ENCODE data around the gene USP1.

The USP1 gene

DNA sequence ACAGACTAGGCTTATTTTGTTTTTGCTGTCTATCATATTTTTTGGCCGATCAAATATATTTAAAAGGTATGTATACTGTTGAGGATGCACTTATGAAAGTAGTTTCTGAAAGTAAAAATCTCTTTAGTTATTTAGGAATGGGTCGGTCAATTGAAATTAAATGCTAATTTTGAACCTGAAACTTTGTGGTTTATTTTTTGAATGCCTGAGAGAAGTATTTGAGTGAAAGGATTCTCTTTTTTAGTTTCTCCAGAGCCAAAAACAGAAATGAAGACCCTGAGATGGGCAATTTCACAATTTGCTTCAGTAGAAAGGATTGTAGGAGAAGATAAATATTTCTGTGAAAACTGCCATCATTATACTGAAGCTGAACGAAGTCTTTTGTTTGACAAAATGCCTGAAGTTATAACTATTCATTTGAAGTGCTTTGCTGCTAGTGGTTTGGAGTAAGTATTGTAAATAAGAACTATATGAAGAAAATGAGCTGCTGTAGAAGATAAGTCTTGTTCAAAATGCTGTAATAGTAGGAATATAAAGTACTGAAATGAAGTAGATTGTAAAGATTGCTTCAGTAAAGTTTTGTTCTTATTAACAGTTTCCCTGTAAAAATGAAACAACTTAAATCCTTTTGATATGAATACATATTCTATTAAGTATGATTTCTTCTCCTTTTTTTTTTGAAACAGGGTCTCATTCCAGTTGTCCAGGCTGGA is 11.5 kb downstream of the USP1 start:
- Histone ChIP-seq H3K4me3 (ENCODE audit: low read length) (no peak overlapping the region), H3K4me1 (ENCODE audit: control insufficient read depth, insufficient read depth, low read length) (no peaks in the 10 kb centered on the region), H3K27me3 (replicated peaks; ENCODE audit: control insufficient read depth, insufficient read depth, low read length) (no peaks in the 10 kb centered on the region), H3K36me3 (ENCODE audit: control insufficient read depth, insufficient read depth, low read length, severe bottlenecking) (peaks cover 65% of the 10 kb centered on the region), H3K9me3 (ENCODE audit: control insufficient read depth, low read length) (no peaks in the 10 kb centered on the region), H3K9ac (ENCODE audit: low read length) (no peak overlapping the region)
- DNase-seq (ENCODE audit: low read depth): no peak

DNA sequence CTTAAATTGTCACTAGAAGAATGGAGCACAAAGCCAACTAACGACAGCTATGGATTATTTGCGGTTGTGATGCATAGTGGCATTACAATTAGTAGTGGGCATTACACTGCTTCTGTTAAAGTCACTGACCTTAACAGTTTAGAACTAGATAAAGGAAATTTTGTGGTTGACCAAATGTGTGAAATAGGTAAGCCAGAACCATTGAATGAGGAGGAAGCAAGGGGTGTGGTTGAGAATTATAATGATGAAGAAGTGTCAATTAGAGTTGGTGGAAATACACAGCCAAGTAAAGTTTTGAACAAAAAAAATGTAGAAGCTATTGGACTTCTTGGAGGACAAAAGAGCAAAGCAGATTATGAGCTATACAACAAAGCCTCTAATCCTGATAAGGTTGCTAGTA is 13.5 kb downstream of the USP1 start:
- no peaks in the 10 kb centered on the region for H3K27me3 ChIP-seq (replicated peaks; ENCODE audit: control insufficient read depth, insufficient read depth, low read length)
- no peak overlapping the region for H3K9ac ChIP-seq (ENCODE audit: low read length)
- no peak overlapping the region for H3K4me3 ChIP-seq (ENCODE audit: low read length)
- peaks cover 72% of the 10 kb centered on the region for H3K36me3 ChIP-seq (ENCODE audit: control insufficient read depth, insufficient read depth, low read length, severe bottlenecking)
- no peak for DNase-seq (ENCODE audit: low read depth)
- no peaks in the 10 kb centered on the region for H3K4me1 ChIP-seq (ENCODE audit: control insufficient read depth, insufficient read depth, low read length)
- H3K9me3 ChIP-seq (ENCODE audit: control insufficient read depth, low read length): no peaks in the 10 kb centered on the region

GRCh38 chr1:62452951-62453350 is 16.1 kb downstream of the USP1 start:
- DNase-seq (ENCODE audit: low read depth): no peak
- H3K4me3 ChIP-seq (ENCODE audit: low read length): no peak overlapping the region
- peaks cover 82% of the 10 kb centered on the region for H3K36me3 ChIP-seq (ENCODE audit: control insufficient read depth, insufficient read depth, low read length, severe bottlenecking)
- no peaks in the 10 kb centered on the region for H3K9me3 ChIP-seq (ENCODE audit: control insufficient read depth, low read length)
- H3K4me1 ChIP-seq (ENCODE audit: control insufficient read depth, insufficient read depth, low read length): no peaks in the 10 kb centered on the region
- H3K27me3 ChIP-seq (replicated peaks; ENCODE audit: control insufficient read depth, insufficient read depth, low read length): no peaks in the 10 kb centered on the region
- H3K9ac ChIP-seq (ENCODE audit: low read length): no peak overlapping the region

- no peaks in the 10 kb centered on the region for H3K9me3 ChIP-seq (ENCODE audit: control insufficient read depth, low read length)
- H3K27me3 ChIP-seq (replicated peaks; ENCODE audit: control insufficient read depth, insufficient read depth, low read length): no peaks in the 10 kb centered on the region
- H3K4me1 ChIP-seq (ENCODE audit: control insufficient read depth, insufficient read depth, low read length): no peaks in the 10 kb centered on the region
- H3K36me3 ChIP-seq (ENCODE audit: control insufficient read depth, insufficient read depth, low read length, severe bottlenecking): peaks cover 42% of the 10 kb centered on the region
- no peak overlapping the region for H3K9ac ChIP-seq (ENCODE audit: low read length)
- H3K4me3 ChIP-seq (ENCODE audit: low read length): no peak overlapping the region
- DNase-seq (ENCODE audit: low read depth): no peak
These were observed 21.1 kb downstream of the USP1 start for GRCh38 chr1:62457955-62458354.

GRCh38 chr1:62462370-62462769 is 25.5 kb downstream of the USP1 start:
- no peak overlapping the region for H3K4me3 ChIP-seq (ENCODE audit: low read length)
- no peak overlapping the region for H3K9ac ChIP-seq (ENCODE audit: low read length)
- H3K27me3 ChIP-seq (replicated peaks; ENCODE audit: control insufficient read depth, insufficient read depth, low read length): no peaks in the 10 kb centered on the region
- H3K36me3 ChIP-seq (ENCODE audit: control insufficient read depth, insufficient read depth, low read length, severe bottlenecking): peaks cover 34% of the 10 kb centered on the region
- no peaks in the 10 kb centered on the region for H3K9me3 ChIP-seq (ENCODE audit: control insufficient read depth, low read length)
- DNase-seq (ENCODE audit: low read depth): no peak
- peaks cover 5% of the 10 kb centered on the region for H3K4me1 ChIP-seq (ENCODE audit: control insufficient read depth, insufficient read depth, low read length)

DNA sequence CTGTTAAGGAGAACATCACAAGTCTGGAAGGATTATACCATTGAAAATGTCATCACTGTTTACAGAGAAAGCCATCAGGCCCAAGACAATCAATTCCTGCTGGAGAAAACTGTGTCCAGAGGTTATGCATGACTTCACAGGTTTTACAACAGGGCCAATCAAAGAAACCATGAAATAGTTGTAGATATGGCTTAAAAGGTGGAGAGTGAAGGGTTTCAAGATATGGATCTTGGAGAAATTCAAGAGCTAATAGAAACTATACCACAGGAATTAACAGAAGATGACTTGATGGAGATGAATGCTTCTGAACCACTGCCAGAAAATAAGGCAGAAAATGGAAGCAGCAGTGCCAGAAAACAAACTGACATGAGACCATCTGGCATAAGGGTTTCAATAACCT is 30.2 kb downstream of the USP1 start:
- Histone ChIP-seq H3K27me3 (replicated peaks; ENCODE audit: control insufficient read depth, insufficient read depth, low read length) (no peaks in the 10 kb centered on the region), H3K9ac (ENCODE audit: low read length) (no peak overlapping the region), H3K36me3 (ENCODE audit: control insufficient read depth, insufficient read depth, low read length, severe bottlenecking) (peaks cover 61% of the 10 kb centered on the region), H3K4me1 (ENCODE audit: control insufficient read depth, insufficient read depth, low read length) (peaks cover 6% of the 10 kb centered on the region), H3K9me3 (ENCODE audit: control insufficient read depth, low read length) (peaks cover 4% of the 10 kb centered on the region), H3K4me3 (ENCODE audit: low read length) (no peak overlapping the region)
- peak; percentile 23 for DNase-seq (ENCODE audit: low read depth)

- DNase-seq (ENCODE audit: low read depth): no peak
- peaks cover 60% of the 10 kb centered on the region for H3K36me3 ChIP-seq (ENCODE audit: control insufficient read depth, insufficient read depth, low read length, severe bottlenecking)
- no peak overlapping the region for H3K9ac ChIP-seq (ENCODE audit: low read length)
These were observed 39.8 kb downstream of the USP1 start for GRCh38 chr1:62476525-62477219.

GRCh38 chr1:62481681-62482080 is 44.8 kb downstream of the USP1 start:
- Histone ChIP-seq H3K9ac (ENCODE audit: low read length) (no peak overlapping the region), H3K4me3 (ENCODE audit: low read length) (no peak overlapping the region), H3K9me3 (ENCODE audit: control insufficient read depth, low read length) (no peaks in the 10 kb centered on the region), H3K4me1 (ENCODE audit: control insufficient read depth, insufficient read depth, low read length) (no peaks in the 10 kb centered on the region), H3K27me3 (replicated peaks; ENCODE audit: control insufficient read depth, insufficient read depth, low read length) (no peaks in the 10 kb centered on the region), H3K36me3 (ENCODE audit: control insufficient read depth, insufficient read depth, low read length, severe bottlenecking) (peaks cover 18% of the 10 kb centered on the region)
- peak; percentile 33 for DNase-seq (ENCODE audit: low read depth)

More at GRCh38 chr1:62476525-62477219, 39.8 kb downstream of the USP1 start:
- Histone ChIP-seq H3K4me1 (ENCODE audit: control insufficient read depth, insufficient read depth, low read length) (no peaks in the 10 kb centered on the region), H3K4me3 (ENCODE audit: low read length) (no peak overlapping the region), H3K9me3 (ENCODE audit: control insufficient read depth, low read length) (no peaks in the 10 kb centered on the region), H3K27me3 (replicated peaks; ENCODE audit: control insufficient read depth, insufficient read depth, low read length) (no peaks in the 10 kb centered on the region)

GRCh38 chr1:62484824-62485468 is 48.1 kb downstream of the USP1 start:
- Histone ChIP-seq H3K4me1 (ENCODE audit: control insufficient read depth, insufficient read depth, low read length) (no peaks in the 10 kb centered on the region), H3K4me3 (ENCODE audit: low read length) (no peak overlapping the region), H3K9ac (ENCODE audit: low read length) (no peak overlapping the region), H3K27me3 (replicated peaks; ENCODE audit: control insufficient read depth, insufficient read depth, low read length) (no peaks in the 10 kb centered on the region), H3K9me3 (ENCODE audit: control insufficient read depth, low read length) (no peaks in the 10 kb centered on the region), H3K36me3 (ENCODE audit: control insufficient read depth, insufficient read depth, low read length, severe bottlenecking) (peaks cover 33% of the 10 kb centered on the region)
- no peak for DNase-seq (ENCODE audit: low read depth)

GRCh38 chr1:62487956-62488355 is 51.1 kb downstream of the USP1 start:
- no peak overlapping the region for H3K9ac ChIP-seq (ENCODE audit: low read length)
- no peak for DNase-seq (ENCODE audit: low read depth)
- H3K9me3 ChIP-seq (ENCODE audit: control insufficient read depth, low read length): no peaks in the 10 kb centered on the region
- no peaks in the 10 kb centered on the region for H3K27me3 ChIP-seq (replicated peaks; ENCODE audit: control insufficient read depth, insufficient read depth, low read length)
- H3K4me1 ChIP-seq (ENCODE audit: control insufficient read depth, insufficient read depth, low read length): no peaks in the 10 kb centered on the region
- H3K4me3 ChIP-seq (ENCODE audit: low read length): no peak overlapping the region
- H3K36me3 ChIP-seq (ENCODE audit: control insufficient read depth, insufficient read depth, low read length, severe bottlenecking): peaks cover 57% of the 10 kb centered on the region

DNA sequence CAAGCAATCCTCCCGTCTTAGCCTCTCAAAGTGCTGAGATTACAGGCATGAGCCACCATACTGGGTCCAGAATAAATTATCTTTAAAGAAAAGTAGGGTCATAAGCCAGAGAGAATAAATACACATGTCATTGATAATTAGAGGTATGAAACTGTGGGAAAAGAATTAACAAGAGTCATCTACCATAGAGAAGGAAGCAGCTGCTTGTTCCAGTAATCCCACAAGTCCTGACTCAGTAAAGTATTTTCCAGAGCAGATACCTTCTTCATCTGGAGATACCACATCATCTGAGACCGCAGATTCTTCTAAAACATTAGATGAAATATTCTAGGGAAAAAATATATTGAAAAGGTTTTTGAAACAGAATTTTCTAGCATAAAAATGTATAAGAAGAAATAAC is 55.7 kb downstream of the USP1 start:
- Histone ChIP-seq H3K36me3 (ENCODE audit: control insufficient read depth, insufficient read depth, low read length, severe bottlenecking) (peaks cover 81% of the 10 kb centered on the region), H3K9me3 (ENCODE audit: control insufficient read depth, low read length) (no peaks in the 10 kb centered on the region), H3K4me3 (ENCODE audit: low read length) (no peak overlapping the region), H3K27me3 (replicated peaks; ENCODE audit: control insufficient read depth, insufficient read depth, low read length) (no peaks in the 10 kb centered on the region), H3K4me1 (ENCODE audit: control insufficient read depth, insufficient read depth, low read length) (no peaks in the 10 kb centered on the region), H3K9ac (ENCODE audit: low read length) (no peak overlapping the region)
- no peak for DNase-seq (ENCODE audit: low read depth)

All from adipocyte (in vitro differentiated cells).